Fibroblast of lung (primary cell): ENCODE measurements around the gene HMCN2. TPM values are rescaled to one million over a fixed set of nuclear protein-coding genes. Genes with fewer than 3 reads are reported as not detected.

Experiments
- DNase-seq, 2 donors: peaks; one replicate each; pipeline versions ENCODE4 v3.0.0 to v3.0.0-alpha.2; 2010; ENCODE audit warnings: low read depth in 2 of 2
- H2AFZ ChIP-seq: 2 replicates; pipeline ENCODE4 v1.5.1; 2012; ENCODE audit warnings: low read length, control low read depth, inconsistent platforms
- H3K27ac ChIP-seq: 2 replicates; pipeline ENCODE4 v1.5.1; 2011; ENCODE audit warnings: low read length, control low read depth; ENCODE audit not compliant: insufficient read depth
- H3K27me3 ChIP-seq: 2 replicates; pipeline ENCODE4 v1.5.1; 2011; ENCODE audit warnings: mild to moderate bottlenecking, low read length; ENCODE audit not compliant: control insufficient read depth, insufficient read depth
- H3K36me3 ChIP-seq: 2 replicates; pipeline ENCODE4 v1.5.1; 2011; ENCODE audit warnings: low read length; ENCODE audit not compliant: control insufficient read depth, insufficient read depth
- H3K4me1 ChIP-seq: 2 replicates; pipeline ENCODE4 v1.5.1; 2011; ENCODE audit warnings: low read length; ENCODE audit not compliant: control insufficient read depth, insufficient read depth; ENCODE audit errors: extremely low read depth
- H3K4me2 ChIP-seq: 2 replicates; pipeline ENCODE4 v1.5.1; 2011; ENCODE audit warnings: low read length, control low read depth; ENCODE audit not compliant: insufficient read depth; ENCODE audit errors: extremely low read depth
- H3K4me3 ChIP-seq, 4 experiments: fragments of 200-600 bp in 1 of 4; sonication (generic) in 1 of 4; replicated peaks in 1 of 4; 2 replicates each; pipeline ENCODE4 v1.5.1; 2011 to 2016; ENCODE audit warnings: low read length in 4 of 4, low read depth in 3 of 4, mild to moderate bottlenecking in 3 of 4, control low read depth in 2 of 4, inconsistent platforms in 1 of 4, mixed read lengths in 1 of 4; ENCODE audit not compliant: insufficient read depth in 1 of 4; ENCODE audit errors: control extremely low read depth in 1 of 4
- H3K79me2 ChIP-seq: 2 replicates; pipeline ENCODE4 v1.5.1; 2012; ENCODE audit warnings: mild to moderate bottlenecking, low read length, inconsistent platforms; ENCODE audit not compliant: control insufficient read depth, insufficient read depth
- H3K9ac ChIP-seq: 2 replicates; pipeline ENCODE4 v1.5.1; 2011; ENCODE audit warnings: mild to moderate bottlenecking, low read length, control low read depth; ENCODE audit not compliant: insufficient read depth
- H3K9me3 ChIP-seq: 2 replicates; pipeline ENCODE4 v1.5.1; 2012; ENCODE audit warnings: low read depth, low read length; ENCODE audit not compliant: control insufficient read depth, insufficient read depth
- H4K20me1 ChIP-seq: 2 replicates; pipeline ENCODE4 v1.5.1; 2011; ENCODE audit warnings: low read length; ENCODE audit not compliant: control insufficient read depth, insufficient read depth; ENCODE audit errors: extremely low read depth
- CTCF ChIP-seq, 2 donors: IDR thresholded peaks in 1 of 2; conservative IDR thresholded peaks in 1 of 2; 1 replicate in 1 of 2; 2 replicates in 1 of 2; pipeline ENCODE4 v1.5.1; 2011 to 2012; ENCODE audit warnings: low read length in 2 of 2, control low read depth in 1 of 2, inconsistent platforms in 1 of 2, low read depth in 1 of 2, mild to moderate bottlenecking in 1 of 2
- EZH2 ChIP-seq: IDR thresholded peaks from 2 replicates; pipeline ENCODE4 v1.5.1; 2012; ENCODE audit warnings: low read length, control low read depth, mild to moderate bottlenecking; ENCODE audit errors: missing control alignments
- polyA plus RNA-seq, 2 donors: library from polyadenylated mRNA; depleted of rRNA in 1 of 2; stranded (reverse) in 1 of 2; unstranded in 1 of 2; fragments of >200 nt; gene quantifications; 2 replicates each; pipeline ENCODE4 v1.2.1, GENCODE V29; 2011 to 2012; ENCODE audit warnings: missing spikeins in 1 of 2
- total RNA-seq: library from RNA; depleted of rRNA; stranded (reverse); fragments of >200 nt; gene quantifications from 2 replicates; pipeline ENCODE4 v1.2.1, GENCODE V29; 2014

The HMCN2 gene
- total and polyA plus RNA-seq, 2 donors (not counting 1 experiment from before 2014, with no cell fraction given), result under 0.01 TPM; not detected in 1

GRCh38 chr9:130310456-130310855 is 44.9 kb downstream of the HMCN2 start:
- Histone ChIP-seq H3K36me3 (no peaks in the 10 kb centered on the region), H3K9ac (no peak overlapping the region), H2AFZ (no peak overlapping the region), H4K20me1 (no peaks in the 10 kb centered on the region), H3K4me2 (no peak overlapping the region), H3K79me2 (no peaks in the 10 kb centered on the region), H3K27ac (no peak overlapping the region), H3K4me1 (no peaks in the 10 kb centered on the region), H3K9me3 (no peaks in the 10 kb centered on the region), H3K27me3 (no peaks in the 10 kb centered on the region), H3K4me3 (no peak overlapping the region)
- no peak for DNase-seq
- TF ChIP-seq EZH2 (no peak), CTCF (conservative IDR thresholded peaks at IDR 0.05 in 1 of 2, IDR thresholded peaks at IDR 0.05 in 1 of 2; ENCODE audit: low read depth in 1 of 2, low read length in 2 of 2) (no peak)

GRCh38 chr9:130311003-130311402 is 45.4 kb downstream of the HMCN2 start:
- H3K36me3 ChIP-seq, result no peaks in the 10 kb centered on the region
- no peaks in the 10 kb centered on the region for H3K4me1 ChIP-seq
- TF ChIP-seq EZH2 (no peak), CTCF (conservative IDR thresholded peaks at IDR 0.05 in 1 of 2, IDR thresholded peaks at IDR 0.05 in 1 of 2; ENCODE audit: low read depth in 1 of 2, low read length in 2 of 2) (no peak)
- H3K27ac ChIP-seq, result no peak overlapping the region
- no peaks in the 10 kb centered on the region for H3K9me3 ChIP-seq
- DNase-seq, result no peak
- no peak overlapping the region for H3K9ac ChIP-seq
- H3K79me2 ChIP-seq, result no peaks in the 10 kb centered on the region
- no peak overlapping the region for H2AFZ ChIP-seq
- no peak overlapping the region for H3K4me2 ChIP-seq
- no peak overlapping the region for H3K4me3 ChIP-seq
- H4K20me1 ChIP-seq, result no peaks in the 10 kb centered on the region
- H3K27me3 ChIP-seq, result no peaks in the 10 kb centered on the region

- Histone ChIP-seq H3K4me1 (no peaks in the 10 kb centered on the region), H3K27ac (no peak overlapping the region), H3K4me3 (no peak overlapping the region), H4K20me1 (no peaks in the 10 kb centered on the region), H3K79me2 (no peaks in the 10 kb centered on the region), H3K27me3 (no peaks in the 10 kb centered on the region), H3K4me2 (no peak overlapping the region), H3K36me3 (no peaks in the 10 kb centered on the region), H2AFZ (no peak overlapping the region), H3K9me3 (no peaks in the 10 kb centered on the region), H3K9ac (no peak overlapping the region)
- no peak for DNase-seq
- TF ChIP-seq EZH2 (no peak), CTCF (conservative IDR thresholded peaks at IDR 0.05 in 1 of 2, IDR thresholded peaks at IDR 0.05 in 1 of 2; ENCODE audit: low read depth in 1 of 2, low read length in 2 of 2) (no peak)
These were observed 46.0 kb downstream of the HMCN2 start for GRCh38 chr9:130311408-130312140.
